Lower lobe of right lung (tissue), 2 donors: ENCODE results near the gene SYT17. TPM values are rescaled to one million over a fixed set of nuclear protein-coding genes. Genes with fewer than 3 reads are reported as not detected.
A peak's percentile ranks its signal among the peaks of the same experiment; 100 is the strongest.

Source experiments
- ATAC-seq, 2 donors: fragments of 200-7000 bp; cut with Tn5 transposase; one replicate each; pipeline ENCODE4 v1.9.1; 2020 to 2022; ENCODE audit warnings: mild to moderate bottlenecking in 2 of 2, moderate library complexity in 2 of 2
- DNase-seq: peaks from one replicate; pipeline ENCODE4 v3.0.0-alpha.2; 2020
- H3K27ac ChIP-seq: fragments of 200-600 bp; one replicate; pipeline ENCODE4 v1.8.0; 2022
- H3K27me3 ChIP-seq: fragments of 200-600 bp; one replicate; pipeline ENCODE4 v1.8.0; 2022; ENCODE audit warnings: low read depth
- H3K36me3 ChIP-seq: fragments of 200-600 bp; one replicate; pipeline ENCODE4 v1.8.0; 2022; ENCODE audit warnings: mild to moderate bottlenecking
- H3K4me1 ChIP-seq: fragments of 200-600 bp; one replicate; pipeline ENCODE4 v1.8.0; 2022
- H3K4me3 ChIP-seq: fragments of 200-600 bp; one replicate; pipeline ENCODE4 v1.8.0; 2022; ENCODE audit warnings: mild to moderate bottlenecking
- H3K9me3 ChIP-seq: fragments of 200-600 bp; one replicate; pipeline ENCODE4 v1.8.0; 2022
- intact Hi-C: fragments of 100-400 bp; cut with DNase I; formaldehyde crosslinking; loops from one replicate; pipeline ENCODE4 v1.11.0; 2022
- total RNA-seq: library from RNA; stranded (reverse); fragmentation: NEBNext Ultra II Directional; extraction: Animal tissue kit (Norgen Biotek cat#: 25700); gene quantifications from one replicate; pipeline ENCODE4 v1.2.1, GENCODE V29; 2021
- TF ChIP-seq, protein P1 (sequence below): fragments of 200-600 bp; IDR thresholded peaks from one replicate; pipeline ENCODE4 v1.8.0; 2022; ENCODE audit warnings: antibody characterized with exemption, mild to moderate bottlenecking
- donor health status: DM: no; HTN: yes; CAD: no; lungs with severe emphysema.

Gene SYT17
- total RNA-seq, 1 donor from 2014 or later, result 11.8 TPM

DNA sequence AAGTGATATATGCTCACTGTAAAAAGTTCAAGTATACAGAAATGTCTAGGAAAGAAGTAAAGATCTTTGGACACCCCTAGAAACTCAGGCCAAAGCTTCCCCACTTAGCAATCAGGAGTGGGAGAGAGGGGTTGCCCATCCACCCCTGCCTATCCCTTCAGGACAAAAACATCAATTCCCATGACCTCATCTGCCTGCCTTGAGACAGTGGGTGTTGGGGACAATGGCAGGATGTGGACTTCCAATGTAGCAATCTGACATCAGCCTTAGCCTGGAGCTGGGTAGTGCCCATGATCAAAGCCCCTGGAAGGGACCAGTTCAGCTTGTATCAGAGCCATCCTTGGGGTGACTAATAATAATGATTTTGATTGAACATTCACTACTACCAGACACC, 36.2 kb upstream of the SYT17 start:
- ATAC-seq, result no peak
- intact Hi-C loops, result no loop called here
- DNase-seq, result no peak
- Histone ChIP-seq H3K4me1 (peaks cover 72% of the 10 kb centered on the region), H3K4me3 (no peak overlapping the region), H3K27me3 (no peaks in the 10 kb centered on the region), H3K9me3 (no peaks in the 10 kb centered on the region), H3K36me3 (no peaks in the 10 kb centered on the region), H3K27ac (peak overlapping the region; percentile 82)
- TF ChIP-seq, protein P1, sequence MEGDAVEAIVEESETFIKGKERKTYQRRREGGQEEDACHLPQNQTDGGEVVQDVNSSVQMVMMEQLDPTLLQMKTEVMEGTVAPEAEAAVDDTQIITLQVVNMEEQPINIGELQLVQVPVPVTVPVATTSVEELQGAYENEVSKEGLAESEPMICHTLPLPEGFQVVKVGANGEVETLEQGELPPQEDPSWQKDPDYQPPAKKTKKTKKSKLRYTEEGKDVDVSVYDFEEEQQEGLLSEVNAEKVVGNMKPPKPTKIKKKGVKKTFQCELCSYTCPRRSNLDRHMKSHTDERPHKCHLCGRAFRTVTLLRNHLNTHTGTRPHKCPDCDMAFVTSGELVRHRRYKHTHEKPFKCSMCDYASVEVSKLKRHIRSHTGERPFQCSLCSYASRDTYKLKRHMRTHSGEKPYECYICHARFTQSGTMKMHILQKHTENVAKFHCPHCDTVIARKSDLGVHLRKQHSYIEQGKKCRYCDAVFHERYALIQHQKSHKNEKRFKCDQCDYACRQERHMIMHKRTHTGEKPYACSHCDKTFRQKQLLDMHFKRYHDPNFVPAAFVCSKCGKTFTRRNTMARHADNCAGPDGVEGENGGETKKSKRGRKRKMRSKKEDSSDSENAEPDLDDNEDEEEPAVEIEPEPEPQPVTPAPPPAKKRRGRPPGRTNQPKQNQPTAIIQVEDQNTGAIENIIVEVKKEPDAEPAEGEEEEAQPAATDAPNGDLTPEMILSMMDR, result no peak

DNA sequence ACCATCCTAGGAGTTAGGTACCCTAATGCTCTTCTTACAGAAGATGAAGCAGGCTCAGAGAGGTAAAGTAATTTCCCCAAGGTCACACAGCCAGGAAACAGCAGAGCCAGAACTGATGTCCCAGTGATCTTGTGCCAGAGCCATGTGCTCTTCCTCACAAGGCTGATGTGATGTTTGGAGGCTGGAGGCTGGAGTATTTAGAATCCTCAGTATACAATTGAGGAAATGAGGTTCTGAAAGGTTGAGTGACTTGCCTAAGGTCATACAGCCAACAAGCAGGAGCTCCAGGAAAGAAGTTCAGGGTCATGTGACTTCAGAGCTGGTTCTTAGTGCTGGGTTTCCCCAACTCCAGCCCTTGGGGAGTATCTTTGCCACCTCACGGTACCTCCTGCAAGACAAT, 35.8 kb upstream of the SYT17 start:
- H3K4me3 ChIP-seq, result no peak overlapping the region
- TF ChIP-seq, protein P1, result no peak
- no peak for ATAC-seq
- no peaks in the 10 kb centered on the region for H3K9me3 ChIP-seq
- H3K36me3 ChIP-seq, result no peaks in the 10 kb centered on the region
- no peaks in the 10 kb centered on the region for H3K27me3 ChIP-seq
- peak overlapping the region; percentile 82 for H3K27ac ChIP-seq
- peaks cover 72% of the 10 kb centered on the region for H3K4me1 ChIP-seq
- intact Hi-C loops, result no loop called here
- DNase-seq, result no peak

DNA sequence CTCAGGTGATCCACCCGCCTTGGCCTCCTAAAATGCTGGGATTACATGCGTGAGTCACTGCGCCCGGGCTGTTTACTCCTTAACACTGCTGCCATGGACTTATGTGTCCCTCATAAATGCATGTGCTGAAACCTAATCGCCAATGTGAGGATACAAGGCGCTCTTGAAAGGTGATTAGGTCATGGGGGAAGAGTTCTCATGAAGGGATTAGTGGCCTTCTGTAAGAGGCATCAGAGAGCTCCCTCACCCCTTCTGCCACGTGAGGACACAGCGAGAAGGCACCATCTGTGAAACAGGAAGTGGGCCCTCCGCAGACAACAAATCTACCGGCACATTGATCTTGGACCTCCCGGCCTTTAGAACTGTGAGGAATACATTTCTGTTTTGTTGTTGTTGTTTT, 35.1 kb upstream of the SYT17 start:
- Histone ChIP-seq H3K9me3 (no peaks in the 10 kb centered on the region), H3K27me3 (no peaks in the 10 kb centered on the region), H3K4me1 (peaks cover 72% of the 10 kb centered on the region), H3K4me3 (no peak overlapping the region), H3K36me3 (no peaks in the 10 kb centered on the region), H3K27ac (peak overlapping the region; percentile 82)
- no peak for ATAC-seq
- DNase-seq, result no peak
- TF ChIP-seq, protein P1, result no peak
- intact Hi-C loops, result no loop called here

DNA sequence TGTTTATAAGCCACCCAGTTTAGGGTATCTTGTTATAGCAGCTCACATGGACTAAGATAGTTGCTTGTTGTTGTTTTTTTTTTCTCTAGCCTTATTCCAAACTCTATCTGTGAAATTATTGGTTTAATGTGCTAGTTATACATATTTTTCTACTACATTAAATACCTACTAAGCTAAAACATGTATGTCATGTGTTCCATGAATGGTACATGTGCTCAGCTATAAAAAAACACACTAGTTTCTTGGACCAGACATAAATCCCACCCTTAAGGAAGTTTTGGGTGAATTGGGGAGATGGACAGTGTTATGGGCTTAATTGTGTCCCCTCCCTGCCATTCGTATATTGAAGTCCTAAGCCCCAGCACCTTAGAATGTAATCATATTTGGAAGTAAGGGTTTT, 34.4 kb upstream of the SYT17 start:
- Histone ChIP-seq H3K4me1 (peaks cover 71% of the 10 kb centered on the region), H3K27ac (no peak overlapping the region), H3K36me3 (no peaks in the 10 kb centered on the region), H3K27me3 (no peaks in the 10 kb centered on the region), H3K9me3 (no peaks in the 10 kb centered on the region), H3K4me3 (no peak overlapping the region)
- ATAC-seq (no peak), DNase-seq (no peak)
- TF ChIP-seq, protein P1, result no peak
- intact Hi-C loops, result no loop called here

DNA sequence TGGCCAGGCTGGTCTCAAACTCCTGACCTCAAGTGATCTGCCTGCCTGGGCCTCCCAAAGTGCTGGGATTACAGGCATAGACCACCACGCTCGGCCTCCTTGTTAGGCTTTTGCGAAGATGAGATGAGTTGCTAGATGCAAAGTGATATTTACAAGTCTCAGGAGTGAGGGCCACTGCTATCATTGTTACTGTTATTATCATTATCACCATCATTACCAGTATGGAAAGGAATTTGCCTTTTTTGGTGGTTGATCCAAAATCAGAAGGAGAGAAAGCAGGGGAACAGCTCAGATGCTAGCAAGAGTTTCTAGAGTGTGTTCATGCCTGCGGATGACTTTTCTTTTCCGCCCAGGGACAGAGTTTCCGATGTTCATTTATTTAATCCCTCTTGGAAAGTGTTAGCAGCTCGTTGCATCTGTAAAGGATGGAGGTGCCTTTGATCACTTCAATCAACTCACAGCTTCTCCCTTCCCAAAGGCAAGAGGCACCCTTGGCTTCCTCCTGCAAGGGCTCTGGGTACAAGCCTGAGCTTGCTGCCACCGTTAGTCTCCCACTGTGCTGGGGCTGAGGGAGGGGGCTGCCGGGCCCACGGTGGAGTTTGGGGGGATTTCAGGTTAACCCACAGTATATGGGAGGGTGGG, 32.7 kb upstream of the SYT17 start:
- Histone ChIP-seq H3K4me1 (peaks cover 70% of the 10 kb centered on the region), H3K9me3 (no peaks in the 10 kb centered on the region), H3K27me3 (no peaks in the 10 kb centered on the region), H3K27ac (no peak overlapping the region), H3K36me3 (no peaks in the 10 kb centered on the region), H3K4me3 (no peak overlapping the region)
- intact Hi-C loops, result no loop called here
- TF ChIP-seq, protein P1, result no peak
- no peak for DNase-seq
- no peak for ATAC-seq
